ENCODE results near the gene KCNH8. TPM values are rescaled to one million over a fixed set of nuclear protein-coding genes. Genes with fewer than 3 reads are reported as not detected.

The KCNH8 gene
- total RNA-seq, 2 donors from 2014 or later, result 0.46 to 3.4 TPM

GRCh38 chr3:19346759-19347158 is 198.4 kb downstream of the KCNH8 start:
- DNase-seq (ENCODE audit: low spot score), result no peak
- 73% methylated on average over 1 of the region's 1 CpG for WGBS
- no peaks in the 10 kb centered on the region for H3K9me3 ChIP-seq
- H3K27ac ChIP-seq, result no peak overlapping the region
- H3K4me3 ChIP-seq, result no peak overlapping the region
- no peaks in the 10 kb centered on the region for H3K27me3 ChIP-seq (replicated peaks; ENCODE audit: insufficient read depth)
- H3K36me3 ChIP-seq, result no peaks in the 10 kb centered on the region
- TF ChIP-seq CTCF (IDR thresholded peaks at IDR 0.05), result no peak
- TF ChIP-seq POLR2AphosphoS5 (IDR thresholded peaks at IDR 0.05), result no peak
- no peak for TF ChIP-seq POLR2A (IDR thresholded peaks at IDR 0.05)
- intact Hi-C loops (cut with DNase I), result loop anchor here (10.0 kb wide), 1 partner anchor 518 kb away; no protein-coding TSS in a partner anchor
- no peaks in the 10 kb centered on the region for H3K4me1 ChIP-seq (replicated peaks)

GRCh38 chr3:19347671-19348070 is 199.4 kb downstream of the KCNH8 start:
- Histone ChIP-seq H3K4me3 (no peak overlapping the region), H3K4me1 (replicated peaks) (no peaks in the 10 kb centered on the region), H3K27me3 (replicated peaks; ENCODE audit: insufficient read depth) (no peaks in the 10 kb centered on the region), H3K9me3 (no peaks in the 10 kb centered on the region), H3K36me3 (no peaks in the 10 kb centered on the region), H3K27ac (no peak overlapping the region)
- no peak for DNase-seq (ENCODE audit: low spot score)
- 18% methylated on average over 7 of the region's 7 CpGs for WGBS
- intact Hi-C loops (cut with DNase I), result loop anchor here (2.0 to 10.0 kb wide), 2 partner anchors 195 to 517 kb away; no protein-coding TSS in a partner anchor
- TF ChIP-seq POLR2A (IDR thresholded peaks at IDR 0.05) (no peak), POLR2AphosphoS5 (IDR thresholded peaks at IDR 0.05) (no peak), CTCF (IDR thresholded peaks at IDR 0.05) (no peak)

DNA sequence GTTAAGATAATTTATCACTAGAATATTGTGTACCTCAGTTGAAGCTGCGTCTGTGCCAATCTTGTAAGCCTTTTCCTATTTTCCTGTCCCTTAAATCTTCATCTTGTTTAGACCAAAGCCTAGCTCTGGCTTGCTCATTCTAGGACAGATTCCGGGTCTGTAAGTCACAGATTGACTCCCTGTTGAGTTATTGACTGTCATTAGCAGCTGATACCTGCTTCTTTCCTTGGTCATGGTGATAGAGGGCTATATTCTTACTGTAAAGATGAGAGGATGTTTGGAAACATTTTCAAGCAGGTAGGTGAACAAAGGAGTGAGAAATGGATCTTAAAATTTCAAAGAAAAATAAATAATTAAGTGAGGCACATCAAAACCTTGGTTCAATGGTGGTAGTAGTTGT is 200.2 kb downstream of the KCNH8 start:
- H3K4me1 ChIP-seq (replicated peaks), result no peaks in the 10 kb centered on the region
- H3K4me3 ChIP-seq, result no peak overlapping the region
- no peak overlapping the region for H3K27ac ChIP-seq
- 61% methylated on average over 2 of the region's 2 CpGs for WGBS
- TF ChIP-seq CTCF (IDR thresholded peaks at IDR 0.05) (no peak), POLR2A (IDR thresholded peaks at IDR 0.05) (no peak), POLR2AphosphoS5 (IDR thresholded peaks at IDR 0.05) (no peak)
- H3K36me3 ChIP-seq, result no peaks in the 10 kb centered on the region
- no peaks in the 10 kb centered on the region for H3K27me3 ChIP-seq (replicated peaks; ENCODE audit: insufficient read depth)
- no peaks in the 10 kb centered on the region for H3K9me3 ChIP-seq
- no peak for DNase-seq (ENCODE audit: low spot score)
- intact Hi-C loops (cut with DNase I), result loop anchor here (2.0 to 10.0 kb wide), 2 partner anchors 194 to 516 kb away; no protein-coding TSS in a partner anchor

GRCh38 chr3:19348941-19349564 is 200.7 kb downstream of the KCNH8 start:
- 44% methylated on average over 5 of the region's 5 CpGs for WGBS
- TF ChIP-seq POLR2AphosphoS5 (IDR thresholded peaks at IDR 0.05) (no peak), CTCF (IDR thresholded peaks at IDR 0.05) (peak in 3 of 4 experiments; percentile 35 to 52 (median 45)), POLR2A (IDR thresholded peaks at IDR 0.05) (no peak)
- Histone ChIP-seq H3K4me3 (no peak overlapping the region), H3K4me1 (replicated peaks) (no peaks in the 10 kb centered on the region), H3K36me3 (no peaks in the 10 kb centered on the region), H3K27ac (no peak overlapping the region), H3K27me3 (replicated peaks; ENCODE audit: insufficient read depth) (no peaks in the 10 kb centered on the region), H3K9me3 (no peaks in the 10 kb centered on the region)
- no peak for DNase-seq (ENCODE audit: low spot score)
- intact Hi-C loops (cut with DNase I), result loop anchor here (2.0 to 10.0 kb wide), 2 partner anchors 194 to 516 kb away; no protein-coding TSS in a partner anchor

GRCh38 chr3:19357947-19358346 is 209.6 kb downstream of the KCNH8 start:
- Histone ChIP-seq H3K27me3 (replicated peaks; ENCODE audit: insufficient read depth) (no peaks in the 10 kb centered on the region), H3K9me3 (no peaks in the 10 kb centered on the region), H3K36me3 (no peaks in the 10 kb centered on the region), H3K4me3 (no peak overlapping the region), H3K27ac (no peak overlapping the region), H3K4me1 (replicated peaks) (no peaks in the 10 kb centered on the region)
- WGBS, result 89% methylated on average over 1 of the region's 1 CpG
- intact Hi-C loops (cut with DNase I), result no loop called here
- DNase-seq (ENCODE audit: low spot score), result no peak
- no peak for TF ChIP-seq POLR2AphosphoS5 (IDR thresholded peaks at IDR 0.05)
- TF ChIP-seq POLR2A (IDR thresholded peaks at IDR 0.05), result no peak
- TF ChIP-seq CTCF (IDR thresholded peaks at IDR 0.05), result no peak

All from prostate gland (tissue), 2 donors.